ENCODE data around the gene SUPT4H1.

SUPT4H1 gene

DNA sequence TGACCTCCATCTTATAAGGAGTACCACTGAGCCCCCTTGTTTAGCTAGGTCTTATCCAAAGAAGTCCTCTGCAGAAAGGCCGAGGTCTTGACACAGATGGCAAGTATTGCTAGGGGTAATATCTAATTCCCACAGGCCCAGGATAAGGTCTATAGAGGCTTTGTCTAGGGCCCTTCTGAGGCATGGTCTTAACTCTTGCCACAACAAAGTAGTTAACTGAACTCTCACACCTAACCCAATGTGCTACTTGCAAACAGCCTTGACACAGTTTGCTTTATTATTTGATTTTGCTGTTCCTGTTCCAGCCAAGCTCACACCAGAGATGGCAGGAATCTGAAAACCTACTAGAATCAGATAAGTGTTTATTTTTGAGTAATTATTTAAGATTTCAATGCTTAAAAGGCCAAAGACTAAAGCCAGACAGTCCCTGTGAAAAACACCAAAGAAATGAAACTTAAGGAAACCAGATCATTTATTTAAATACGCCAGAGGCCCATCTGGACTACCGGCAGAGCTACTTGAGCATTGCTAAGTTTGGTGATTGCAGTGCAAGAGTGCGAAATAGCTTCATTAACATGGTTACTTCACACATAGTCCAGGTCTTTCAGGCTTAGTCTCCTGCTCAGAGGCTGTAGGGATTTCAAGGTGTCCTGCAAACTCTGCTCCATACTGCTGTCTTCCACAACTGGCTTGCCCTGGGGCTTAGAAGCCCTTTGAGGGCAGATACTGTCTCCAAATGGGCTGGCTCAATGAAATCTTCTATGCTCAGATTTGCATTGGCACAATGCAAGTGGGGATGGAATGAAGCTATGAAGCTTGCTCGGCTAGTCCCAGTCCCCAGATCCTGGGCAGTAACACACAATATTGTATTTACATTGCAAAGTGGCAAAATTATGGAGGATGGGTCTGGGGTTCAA lies 28.5 kb upstream of the SUPT4H1 start:
- DNase-seq, result no peak

DNA sequence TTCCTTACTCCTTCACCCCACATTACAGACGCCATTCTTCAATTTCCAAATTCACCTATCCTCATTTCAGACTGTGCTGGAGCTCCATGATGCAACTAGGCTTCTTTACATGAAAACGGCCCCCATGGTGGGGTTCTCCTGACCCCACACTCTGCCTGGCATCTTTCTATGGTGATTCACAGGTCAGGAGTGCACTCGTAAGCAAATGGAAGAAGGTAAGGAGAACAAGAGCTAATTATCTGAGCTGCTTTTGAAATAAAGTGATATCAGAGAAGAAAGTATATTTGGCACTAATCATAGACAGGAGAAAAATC lies 27.5 kb upstream of the SUPT4H1 start:
- no peak for DNase-seq

DNA sequence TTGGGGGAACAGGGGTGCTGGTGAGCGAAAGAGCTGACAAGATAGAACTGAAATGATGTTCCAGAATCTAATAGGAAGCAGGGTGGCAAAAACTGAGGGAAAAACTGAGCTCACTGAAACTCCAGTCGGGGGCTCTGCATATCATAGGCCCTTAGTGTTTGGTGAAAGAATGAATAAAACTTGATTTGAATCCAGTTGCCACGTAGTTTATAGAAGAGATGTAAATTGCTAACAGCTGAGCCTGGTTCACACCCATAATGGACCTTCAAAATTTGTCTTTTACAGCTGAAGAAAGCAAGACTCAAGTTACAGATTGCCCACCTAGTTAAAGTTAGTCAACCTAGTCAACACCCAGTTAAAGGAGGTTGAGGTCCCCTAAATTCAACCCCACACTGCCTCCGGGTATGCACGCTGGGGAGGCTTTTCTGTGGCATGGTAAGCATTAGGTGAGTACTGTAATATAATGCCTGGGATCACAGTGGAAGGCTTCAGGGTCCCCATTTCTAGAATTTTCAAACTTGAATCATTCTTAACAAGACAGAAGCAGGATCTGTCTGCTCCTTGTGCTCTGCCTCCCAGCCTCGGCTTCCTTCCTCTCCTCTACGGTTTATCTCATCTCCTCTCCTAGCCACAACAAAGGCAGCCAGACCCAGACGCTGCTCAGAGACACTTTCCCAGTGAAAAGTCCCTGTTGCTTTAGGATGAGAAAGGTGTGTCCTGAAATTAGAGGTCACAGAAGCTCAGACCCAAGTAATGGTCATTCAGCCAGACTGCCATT lies 26.9 kb upstream of the SUPT4H1 start:
- no peak for DNase-seq

DNA sequence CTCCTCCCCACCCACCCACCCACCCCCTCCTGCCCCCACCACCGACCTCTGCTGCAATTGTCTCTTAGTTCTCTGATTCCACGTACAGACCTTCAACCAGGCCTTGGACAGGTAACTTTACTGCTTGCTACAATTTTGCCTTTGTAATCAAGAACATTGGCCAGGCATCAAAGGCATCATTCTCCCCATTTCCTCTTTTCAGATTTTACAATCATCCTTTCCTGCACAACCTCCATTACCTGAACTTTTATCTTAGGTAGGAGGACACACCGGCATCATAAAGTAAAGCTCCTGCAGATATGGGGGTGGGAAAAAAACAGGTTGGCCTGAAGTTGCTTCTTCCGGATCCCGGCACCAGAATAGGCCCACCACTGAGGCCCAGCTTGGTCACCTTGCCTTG lies 25.7 kb upstream of the SUPT4H1 start:
- no peak for DNase-seq

GRCh38 chr17:58377093-58377601 lies 25.1 kb upstream of the SUPT4H1 start:
- DNase-seq, result no peak

GRCh38 chr17:58376472-58377000 lies 24.5 kb upstream of the SUPT4H1 start:
- no peak for DNase-seq

GRCh38 chr17:58375811-58376210 lies 23.8 kb upstream of the SUPT4H1 start:
- DNase-seq, result no peak

DNA sequence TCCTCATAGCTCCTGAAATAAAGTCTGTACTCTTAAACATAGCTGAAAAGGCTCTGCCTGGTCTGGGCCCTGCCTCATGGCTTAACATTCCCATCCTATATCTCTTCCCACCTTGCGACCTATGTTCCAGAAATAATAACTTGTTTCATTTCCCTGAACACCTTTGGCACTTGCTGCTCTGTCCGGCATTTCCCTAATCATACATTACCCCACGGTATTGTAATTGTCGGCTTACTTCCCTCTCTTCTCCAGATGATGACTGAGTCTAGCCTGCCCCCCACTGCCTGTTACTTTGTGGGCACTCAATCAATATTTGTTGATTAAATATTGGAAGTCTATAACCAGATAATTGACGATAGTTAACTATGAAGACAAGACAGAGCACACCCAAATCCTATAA lies 23.3 kb upstream of the SUPT4H1 start:
- DNase-seq, result no peak

DNA sequence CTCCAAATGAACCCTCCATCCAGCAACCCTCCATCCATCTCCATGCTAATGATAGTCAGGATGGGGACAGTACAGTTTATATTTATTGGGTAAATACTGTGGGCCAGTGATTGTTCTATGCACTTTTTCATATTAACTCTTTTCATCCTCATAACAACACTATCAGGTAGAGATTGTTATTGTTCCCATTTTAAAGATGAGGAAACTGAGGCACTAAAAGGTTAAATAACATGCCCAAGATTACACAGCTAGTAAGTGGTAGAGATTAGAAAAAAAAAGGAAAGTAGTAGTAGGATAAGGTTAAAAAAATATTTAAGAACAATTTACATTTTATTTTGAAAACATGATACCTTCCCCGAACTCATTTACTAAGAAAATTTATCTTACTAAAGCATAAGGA lies 21.9 kb upstream of the SUPT4H1 start:
- no peak for DNase-seq

DNA sequence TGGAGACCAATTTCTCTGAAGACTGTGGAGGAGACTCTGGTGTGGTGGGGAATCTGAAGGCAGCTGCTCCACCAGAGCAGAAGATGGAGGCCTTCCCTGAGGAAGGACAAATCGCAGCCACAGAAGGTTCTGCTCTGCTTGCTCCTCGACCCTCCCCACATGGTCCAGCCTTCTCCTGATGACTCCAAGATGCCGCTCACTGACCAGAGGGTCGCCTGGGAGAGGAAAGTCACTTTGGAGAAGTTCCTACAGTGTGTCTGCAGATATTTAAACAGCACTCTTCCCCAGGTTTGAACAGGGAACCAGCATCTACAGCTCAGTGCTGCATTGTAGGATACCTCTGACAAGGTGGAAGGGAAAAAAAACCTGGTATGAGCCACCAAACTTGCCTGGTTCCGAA lies 21.0 kb upstream of the SUPT4H1 start:
- DNase-seq, result no peak

GRCh38 chr17:58371300-58371950 lies 19.4 kb upstream of the SUPT4H1 start:
- DNase-seq, result no peak

DNA sequence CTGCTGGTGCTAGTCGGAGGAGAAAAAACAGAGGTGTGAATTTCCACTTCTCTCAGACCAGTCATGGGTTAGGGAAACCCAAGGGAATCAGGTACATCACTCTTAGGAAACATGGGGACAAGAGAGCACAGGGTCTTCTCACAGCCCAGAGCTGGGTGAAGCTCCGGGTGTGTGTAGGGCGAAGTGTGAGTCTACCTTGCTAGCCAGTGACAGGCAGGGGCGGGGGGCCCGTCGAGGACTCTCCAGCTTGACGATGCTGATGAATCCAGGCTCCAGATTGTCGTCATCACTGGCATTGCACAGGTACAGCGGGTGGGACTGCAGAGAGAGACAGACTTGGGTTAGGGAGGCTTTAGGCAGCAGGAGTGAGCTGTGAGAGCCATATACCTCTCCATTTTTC lies 18.7 kb upstream of the SUPT4H1 start:
- DNase-seq, result no peak

GRCh38 chr17:58370309-58370708 lies 18.3 kb upstream of the SUPT4H1 start:
- no peak for DNase-seq

DNA sequence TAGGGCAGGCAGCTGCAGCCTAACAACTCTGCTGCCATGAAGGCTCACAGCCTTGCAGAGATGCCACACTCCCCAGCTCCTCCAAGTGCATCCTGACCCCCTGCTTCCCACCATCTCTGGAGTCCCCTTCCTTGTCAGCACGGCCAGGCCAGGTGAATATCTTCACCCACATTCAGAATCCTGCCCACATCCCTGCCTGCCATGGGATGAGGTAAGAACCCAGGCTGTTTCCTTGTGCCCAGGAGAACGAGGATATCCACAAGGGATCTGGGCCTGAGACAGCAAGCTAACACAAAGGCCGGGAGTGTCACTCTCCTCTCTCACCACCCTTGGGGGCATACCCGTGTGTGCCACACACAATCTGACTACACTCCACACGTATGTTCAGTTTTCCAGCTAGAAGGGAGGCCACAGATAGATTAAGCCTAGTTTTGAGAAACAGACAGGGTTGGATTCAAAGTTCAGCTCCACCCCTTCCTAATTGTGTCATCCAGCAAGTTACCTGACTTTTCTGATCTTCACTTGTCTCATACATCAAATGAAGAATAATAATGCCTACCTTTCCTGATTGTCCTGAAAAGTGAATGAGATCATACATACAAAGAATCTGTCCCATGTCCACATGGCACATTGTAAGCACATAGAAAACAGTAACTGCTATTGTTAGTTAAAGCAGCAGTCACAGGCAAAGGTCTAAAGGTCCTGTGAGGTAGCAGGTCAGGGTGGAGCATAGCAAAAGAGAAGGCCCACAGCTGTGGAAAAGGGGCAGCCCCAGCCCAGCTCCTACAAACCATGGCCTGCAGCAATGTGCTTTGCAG lies 17.4 kb upstream of the SUPT4H1 start:
- DNase-seq, result no peak

DNA sequence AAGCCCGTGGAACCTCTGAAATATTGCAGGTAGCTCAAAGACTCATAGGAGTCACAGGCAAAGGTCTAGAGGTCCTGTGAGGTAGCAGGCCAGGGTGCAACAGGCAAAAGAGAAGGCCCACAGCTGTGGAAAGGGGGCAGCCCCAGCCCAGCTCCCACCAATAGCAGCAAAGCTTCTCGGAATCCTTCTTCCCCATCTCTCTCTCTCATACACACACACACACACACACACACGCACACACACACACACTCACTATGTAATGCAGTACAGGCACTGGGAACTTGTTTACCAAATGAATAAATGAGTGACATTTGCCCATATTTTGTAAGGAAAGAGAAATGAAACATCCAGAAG lies 16.8 kb upstream of the SUPT4H1 start:
- DNase-seq, result no peak

DNA sequence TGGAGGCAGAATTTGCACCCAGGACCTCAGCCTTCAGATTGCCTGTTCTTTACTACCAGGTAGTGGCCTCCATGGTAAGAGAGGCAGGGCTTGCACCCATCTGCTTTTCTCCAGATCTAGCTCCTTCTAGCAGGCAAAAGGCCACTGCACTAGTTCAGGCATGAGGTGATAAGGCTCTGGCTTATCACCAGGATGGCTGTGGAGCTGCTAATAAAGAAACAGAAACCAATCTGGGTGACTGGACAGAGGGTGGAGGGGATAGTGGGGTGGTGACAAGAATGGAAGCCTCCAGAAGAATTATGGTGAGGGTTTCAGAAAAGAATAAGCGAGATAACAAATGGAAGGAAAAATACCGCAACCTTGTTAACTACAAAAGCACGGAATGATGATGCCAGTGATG lies 15.5 kb upstream of the SUPT4H1 start:
- no peak for DNase-seq

DNA sequence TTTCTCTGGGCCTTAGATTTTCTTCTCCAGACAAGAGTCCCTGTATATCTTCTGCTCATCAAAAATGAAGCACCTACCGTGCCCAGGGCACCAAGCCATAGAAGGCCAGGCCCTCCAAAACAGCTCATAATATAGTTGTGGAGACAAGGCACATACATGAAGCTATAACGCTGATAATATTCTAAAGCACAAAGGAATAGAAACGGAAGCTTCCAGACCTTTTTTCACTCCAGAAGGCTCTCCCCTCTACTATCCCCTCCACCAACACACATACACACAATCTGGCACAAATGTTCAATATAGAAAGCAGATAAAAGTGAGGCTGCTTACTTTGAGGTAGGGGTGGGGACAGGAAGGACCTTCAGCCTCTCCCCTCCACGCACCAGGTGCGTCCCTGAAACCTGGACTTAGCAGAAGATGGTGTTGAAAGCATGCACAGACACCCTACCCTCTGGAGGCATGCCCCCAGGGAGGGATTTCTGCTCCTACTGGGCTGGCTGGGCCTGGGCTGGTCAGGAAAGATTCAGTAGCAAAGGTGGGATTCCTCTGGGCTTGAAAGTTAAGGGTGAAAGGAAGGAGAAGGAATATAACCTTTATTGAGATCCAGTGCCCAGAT lies 14.1 kb upstream of the SUPT4H1 start:
- no peak for DNase-seq

DNA sequence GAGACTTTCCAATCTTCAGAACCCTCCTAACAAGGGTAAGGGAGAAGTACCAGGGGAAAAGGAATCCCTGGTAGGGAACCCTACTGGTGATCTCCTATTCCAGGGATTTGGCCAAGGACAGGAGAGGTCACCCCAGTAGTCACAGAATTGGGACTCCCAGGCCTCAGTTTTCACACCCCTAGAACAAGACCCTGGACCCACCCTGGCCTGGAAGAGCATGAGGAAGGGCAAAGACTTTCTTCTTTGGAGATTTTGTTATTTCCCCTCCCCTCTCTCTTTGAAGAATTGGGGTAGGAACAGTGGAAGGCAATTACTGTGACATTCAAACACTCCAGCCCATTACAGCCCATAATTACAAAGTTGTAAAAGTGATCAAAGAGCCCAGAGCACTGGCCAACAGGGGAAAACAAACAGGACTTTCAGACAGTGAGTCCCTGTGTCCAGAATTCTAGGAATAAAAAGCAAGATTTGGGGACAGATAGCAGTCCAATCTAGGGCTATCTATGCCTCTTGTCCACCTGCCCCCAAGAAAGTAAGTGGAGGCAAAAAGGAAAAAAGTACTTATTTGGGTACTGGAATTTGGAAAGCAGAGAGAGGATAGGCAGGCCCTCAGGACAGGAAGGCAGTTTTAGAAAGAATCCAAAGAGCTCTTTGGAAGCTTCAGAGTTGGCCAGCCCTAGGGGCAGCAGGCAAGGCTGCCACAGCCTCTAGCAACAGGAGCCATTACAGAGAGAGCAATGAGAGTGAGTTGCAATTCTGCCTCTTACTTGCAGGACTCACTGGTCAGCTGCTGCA lies 13.4 kb upstream of the SUPT4H1 start:
- no peak for DNase-seq

DNA sequence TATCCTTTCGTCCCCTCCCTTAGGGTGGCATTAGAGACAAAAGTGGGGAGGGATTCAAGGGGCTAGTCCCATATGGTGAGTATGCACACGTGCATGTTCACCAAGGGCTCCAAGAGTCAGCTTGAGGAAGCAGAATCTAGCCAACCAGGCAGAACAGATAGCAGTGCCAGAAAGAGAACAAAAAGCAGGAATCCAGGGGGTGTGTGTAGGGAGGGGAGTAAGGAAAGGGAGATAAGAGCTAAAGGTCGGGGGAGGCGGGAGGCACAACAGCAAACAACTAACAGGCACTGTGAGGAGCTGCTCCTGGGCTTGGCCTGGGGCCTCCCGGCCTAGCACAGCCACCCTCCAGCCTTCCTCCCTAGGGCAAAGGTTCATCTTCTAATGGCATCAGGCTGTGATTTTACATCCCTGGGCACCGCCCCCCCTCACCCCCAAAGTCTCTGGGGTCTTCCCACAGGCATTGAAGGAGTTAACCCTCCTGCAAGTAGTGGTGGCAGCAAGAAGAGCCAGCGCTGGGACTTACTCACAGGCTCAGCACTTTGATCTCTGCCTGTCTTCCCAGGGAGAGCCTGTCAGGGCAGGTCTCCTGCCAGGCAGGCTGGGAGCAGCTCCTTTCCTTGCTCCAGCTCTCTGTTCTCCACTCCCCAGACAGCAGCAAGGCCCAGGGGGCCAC lies 12.4 kb upstream of the SUPT4H1 start:
- DNase-seq, result no peak

DNA sequence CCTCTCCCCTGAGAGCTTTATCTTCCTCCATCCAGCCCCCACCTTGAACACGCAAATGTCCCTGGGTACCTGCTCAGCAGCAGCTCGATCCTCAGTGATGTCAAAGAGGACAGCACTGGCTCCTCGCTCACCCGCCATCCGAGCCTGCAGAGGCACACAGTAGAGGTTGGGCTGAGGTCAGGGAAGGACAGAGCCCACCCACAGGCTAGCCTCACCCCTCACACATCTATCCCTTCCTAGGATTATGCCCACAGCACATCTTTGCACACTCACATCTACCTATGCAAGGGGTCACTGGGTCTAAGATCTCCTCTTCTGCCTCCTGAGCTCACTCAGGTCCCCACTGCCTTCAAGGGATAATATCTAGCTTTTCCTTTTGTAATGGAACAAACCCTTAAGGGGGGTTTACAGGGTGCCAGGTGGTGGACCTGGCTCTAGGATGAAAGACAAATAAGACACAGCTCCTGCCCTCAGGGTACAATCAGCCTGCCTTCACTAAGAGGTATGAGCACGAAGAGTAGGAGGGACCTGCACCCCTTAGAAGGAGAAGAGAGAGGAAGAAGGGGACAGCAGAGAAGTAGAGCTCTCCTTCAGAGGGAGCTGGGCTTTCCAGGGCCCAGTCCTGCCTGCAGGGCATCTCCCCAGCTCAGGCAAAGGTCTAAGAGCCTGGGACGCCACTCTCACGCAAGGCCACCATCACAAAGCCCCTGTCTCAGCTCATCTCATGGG lies 11.6 kb upstream of the SUPT4H1 start:
- DNase-seq, result no peak

Measured in activated CD4-positive, alpha-beta T cell treated with anti-CD3 and anti-CD28 coated beads, Interleukin-2, Interleukin-6, amounts not matched to agents 100 ng/mL and 50 ng/mL, durations not matched to agents 16 hours and 8 hours (primary cell).